Caco-2 (cell line): Measurements from ENCODE around the gene RASGRF2. TPM values are rescaled to one million over a fixed set of nuclear protein-coding genes. Genes with fewer than 3 reads are reported as not detected.

Experiments used
- BruUV-seq: library from RNA; stranded (reverse); fragments of 400-500 nt; replicated peaks from 2 replicates; lab custom pipeline; 2021; lab: Mats Ljungman, UMichigan
- CTCF ChIA-PET: fragments of 300-600 bp; sonication (Branson Sonifier 250); formaldehyde crosslinking; loops from one replicate; lab custom pipeline; 2022; ENCODE audit warnings: antibody characterized with exemption; lab: Charles Lee
- POLR2A ChIA-PET: fragments of 300-600 bp; sonication (Branson Sonifier 250); formaldehyde crosslinking; loops from one replicate; lab custom pipeline; 2022; ENCODE audit warnings: antibody characterized with exemption; lab: Charles Lee
- DNase-seq, 2 experiments: peaks; one replicate each; pipeline versions ENCODE4 v3.0.0 to v3.0.0-alpha.2; 2020 to 2022
- H3K27me3 ChIP-seq: replicated peaks from 2 replicates; pipeline ENCODE4 v1.6.0; 2011; ENCODE audit warnings: low read length; ENCODE audit not compliant: control insufficient read depth, insufficient read depth
- H3K36me3 ChIP-seq: 2 replicates; pipeline ENCODE4 v1.5.1; 2011; ENCODE audit warnings: low read length; ENCODE audit not compliant: control insufficient read depth, insufficient read depth
- H3K4me1 ChIP-seq: fragments of 250-450 bp; sonication (Bioruptor Pico); 2 replicates; pipeline ENCODE4 v1.5.1; 2020; ENCODE audit warnings: mild to moderate bottlenecking
- H3K4me3 ChIP-seq: 2 replicates; pipeline ENCODE4 v1.5.1; 2011; ENCODE audit warnings: low read depth, mild to moderate bottlenecking, control low read depth, low read length
- H3K9me3 ChIP-seq: fragments of 250-450 bp; sonication (Bioruptor Pico); 2 replicates; pipeline ENCODE4 v1.5.1; 2020; ENCODE audit warnings: mild to moderate bottlenecking, moderate library complexity
- H3K27ac Mint-ChIP-seq: one replicate; pipeline ENCODE4 v1.8.0; 2022; ENCODE audit warnings: mixed read lengths; ENCODE audit not compliant: unreplicated experiment
- H3K27me3 Mint-ChIP-seq: one replicate; pipeline ENCODE4 v1.8.0; 2022; ENCODE audit warnings: mixed read lengths; ENCODE audit not compliant: insufficient read depth, unreplicated experiment
- H3K36me3 Mint-ChIP-seq: one replicate; pipeline ENCODE4 v1.8.0; 2022; ENCODE audit warnings: mild to moderate bottlenecking, mixed read lengths; ENCODE audit not compliant: insufficient read depth, unreplicated experiment
- H3K4me1 Mint-ChIP-seq: one replicate; pipeline ENCODE4 v1.8.0; 2022; ENCODE audit warnings: low read depth, mixed read lengths; ENCODE audit not compliant: unreplicated experiment
- H3K4me3 Mint-ChIP-seq: one replicate; pipeline ENCODE4 v1.8.0; 2022; ENCODE audit warnings: mild to moderate bottlenecking, moderate library complexity, mixed read lengths; ENCODE audit not compliant: unreplicated experiment
- H3K9me3 Mint-ChIP-seq: one replicate; pipeline ENCODE4 v1.8.0; 2022; ENCODE audit warnings: mixed read lengths; ENCODE audit not compliant: unreplicated experiment
- intact Hi-C: fragments of 100-400 bp; cut with micrococcal nuclease; formaldehyde crosslinking; loops from one replicate; pipeline ENCODE4 v1.10.0; 2022; ENCODE audit not compliant: unreplicated experiment
- total RNA-seq: library from RNA; stranded (reverse); gene quantifications from 2 replicates; pipeline ENCODE4 v1.2.3, GENCODE V29; 2022
- TF ChIP-seq, protein P1 (sequence below), 2 experiments: fragments of 200-600 bp in 1 of 2; IDR thresholded peaks; 1 replicate in 1 of 2; 2 replicates in 1 of 2; pipeline versions ENCODE4 v1.5.1 to v1.8.0; 2011 to 2022; ENCODE audit warnings: antibody characterized with exemption in 1 of 2, control low read depth in 1 of 2, inconsistent platforms in 1 of 2, low read depth in 1 of 2, low read length in 1 of 2, mild to moderate bottlenecking in 1 of 2, moderate library complexity in 1 of 2; ENCODE audit not compliant: insufficient read depth in 1 of 2, severe bottlenecking in 1 of 2, unreplicated experiment in 1 of 2

Gene RASGRF2
- total RNA-seq, 1 experiment from 2014 or later, result 23.1 TPM

- Mint-ChIP-seq H3K9me3 (no peaks in the 10 kb centered on the region), H3K36me3 (peaks cover 2% of the 10 kb centered on the region), H3K4me3 (no peak overlapping the region), H3K27ac (no peak overlapping the region), H3K27me3 (no peaks in the 10 kb centered on the region), H3K4me1 (no peaks in the 10 kb centered on the region)
- Histone ChIP-seq H3K4me3 (no peak overlapping the region), H3K4me1 (no peaks in the 10 kb centered on the region), H3K27me3 (no peaks in the 10 kb centered on the region), H3K36me3 (no peaks in the 10 kb centered on the region), H3K9me3 (no peaks in the 10 kb centered on the region)
- intact Hi-C loops, result no loop called here
- DNase-seq, result no peak
- TF ChIP-seq, protein P1, sequence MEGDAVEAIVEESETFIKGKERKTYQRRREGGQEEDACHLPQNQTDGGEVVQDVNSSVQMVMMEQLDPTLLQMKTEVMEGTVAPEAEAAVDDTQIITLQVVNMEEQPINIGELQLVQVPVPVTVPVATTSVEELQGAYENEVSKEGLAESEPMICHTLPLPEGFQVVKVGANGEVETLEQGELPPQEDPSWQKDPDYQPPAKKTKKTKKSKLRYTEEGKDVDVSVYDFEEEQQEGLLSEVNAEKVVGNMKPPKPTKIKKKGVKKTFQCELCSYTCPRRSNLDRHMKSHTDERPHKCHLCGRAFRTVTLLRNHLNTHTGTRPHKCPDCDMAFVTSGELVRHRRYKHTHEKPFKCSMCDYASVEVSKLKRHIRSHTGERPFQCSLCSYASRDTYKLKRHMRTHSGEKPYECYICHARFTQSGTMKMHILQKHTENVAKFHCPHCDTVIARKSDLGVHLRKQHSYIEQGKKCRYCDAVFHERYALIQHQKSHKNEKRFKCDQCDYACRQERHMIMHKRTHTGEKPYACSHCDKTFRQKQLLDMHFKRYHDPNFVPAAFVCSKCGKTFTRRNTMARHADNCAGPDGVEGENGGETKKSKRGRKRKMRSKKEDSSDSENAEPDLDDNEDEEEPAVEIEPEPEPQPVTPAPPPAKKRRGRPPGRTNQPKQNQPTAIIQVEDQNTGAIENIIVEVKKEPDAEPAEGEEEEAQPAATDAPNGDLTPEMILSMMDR (IDR thresholded peaks at IDR 0.05; ENCODE audit: insufficient read depth in 1 of 2, low read depth in 1 of 2, low read length in 1 of 2, severe bottlenecking in 1 of 2, unreplicated experiment in 1 of 2), result no peak
- BruUV-seq, result no TSS peak
- ChIA-PET CTCF (no interaction called here), POLR2A (no interaction called here)
Measured at GRCh38 chr5:80925931-80926330, 34.2 kb upstream of the RASGRF2 start.

DNA sequence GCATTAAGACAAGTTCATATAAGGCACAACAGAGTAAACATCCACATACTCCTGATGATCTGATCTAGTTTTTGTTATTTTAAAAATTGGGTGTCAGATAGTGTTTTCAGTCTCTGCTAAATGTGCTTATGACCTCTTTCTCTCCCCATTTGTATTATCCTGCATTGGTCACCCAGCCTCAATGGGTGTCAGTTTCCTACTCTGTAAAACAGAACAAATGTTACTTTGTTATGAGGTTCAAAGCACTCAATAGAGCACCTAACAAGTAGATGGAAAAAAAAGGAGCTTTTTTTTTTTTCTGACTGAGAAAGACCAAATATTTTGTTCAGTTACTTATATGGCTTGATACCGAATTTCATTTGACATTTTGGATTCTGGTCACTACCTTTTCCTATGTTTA, 33.6 kb upstream of the RASGRF2 start:
- Histone ChIP-seq H3K4me1 (no peaks in the 10 kb centered on the region), H3K9me3 (no peaks in the 10 kb centered on the region), H3K36me3 (no peaks in the 10 kb centered on the region), H3K27me3 (no peaks in the 10 kb centered on the region), H3K4me3 (no peak overlapping the region)
- intact Hi-C loops, result no loop called here
- CTCF ChIA-PET, result no interaction called here
- BruUV-seq, result no TSS peak
- Mint-ChIP-seq H3K4me1 (no peaks in the 10 kb centered on the region), H3K27me3 (no peaks in the 10 kb centered on the region), H3K27ac (no peak overlapping the region), H3K4me3 (no peak overlapping the region), H3K9me3 (no peaks in the 10 kb centered on the region), H3K36me3 (no peaks in the 10 kb centered on the region)
- TF ChIP-seq, protein P1 (IDR thresholded peaks at IDR 0.05; ENCODE audit: insufficient read depth in 1 of 2, low read depth in 1 of 2, low read length in 1 of 2, severe bottlenecking in 1 of 2, unreplicated experiment in 1 of 2), result no peak
- no peak for DNase-seq
- POLR2A ChIA-PET, result no interaction called here

- H3K36me3 Mint-ChIP-seq, result no peaks in the 10 kb centered on the region
- CTCF ChIA-PET, result no interaction called here
- Histone ChIP-seq H3K9me3 (no peaks in the 10 kb centered on the region), H3K4me3 (no peak overlapping the region), H3K4me1 (no peaks in the 10 kb centered on the region), H3K27me3 (no peaks in the 10 kb centered on the region), H3K36me3 (no peaks in the 10 kb centered on the region)
- H3K9me3 Mint-ChIP-seq, result no peaks in the 10 kb centered on the region
- TF ChIP-seq, protein P1 (IDR thresholded peaks at IDR 0.05; ENCODE audit: insufficient read depth in 1 of 2, low read depth in 1 of 2, low read length in 1 of 2, severe bottlenecking in 1 of 2, unreplicated experiment in 1 of 2), result no peak
- no peak overlapping the region for H3K4me3 Mint-ChIP-seq
- no peaks in the 10 kb centered on the region for H3K27me3 Mint-ChIP-seq
- no peak overlapping the region for H3K27ac Mint-ChIP-seq
- POLR2A ChIA-PET, result no interaction called here
- no peak for DNase-seq
- intact Hi-C loops, result no loop called here
- BruUV-seq, result no TSS peak
- no peaks in the 10 kb centered on the region for H3K4me1 Mint-ChIP-seq
Measured at GRCh38 chr5:80926979-80927656, 33.0 kb upstream of the RASGRF2 start.
